ENCODE data around the gene NRG2.

NRG2 gene

GRCh38 chr5:139847091-139847490, 196.0 kb downstream of the NRG2 start:
- WGBS = 52% methylated on average over 9 of the region's 10 CpGs
- Histone ChIP-seq H3K9ac (ENCODE audit: low read depth, low read length) (no peak overlapping the region), H3K4me3 (ENCODE audit: low read length) (no peak overlapping the region), H3K4me1 (ENCODE audit: insufficient read depth, low read length) (no peaks in the 10 kb centered on the region), H3K36me3 (ENCODE audit: insufficient read depth, low read length) (no peaks in the 10 kb centered on the region), H3K27me3 (ENCODE audit: insufficient read depth, low read length) (peaks cover 67% of the 10 kb centered on the region), H3K9me3 (ENCODE audit: insufficient read depth, low read depth, low read length) (no peaks in the 10 kb centered on the region), H3K27ac (ENCODE audit: low read depth, low read length) (no peak overlapping the region)

- H3K27me3 ChIP-seq (ENCODE audit: insufficient read depth, low read length) = peaks cover 67% of the 10 kb centered on the region
- H3K4me1 ChIP-seq (ENCODE audit: insufficient read depth, low read length) = no peaks in the 10 kb centered on the region
- 84% methylated on average over 18 of the region's 18 CpGs for WGBS
- H3K27ac ChIP-seq (ENCODE audit: low read depth, low read length) = no peak overlapping the region
- no peak overlapping the region for H3K4me3 ChIP-seq (ENCODE audit: low read length)
- no peaks in the 10 kb centered on the region for H3K9me3 ChIP-seq (ENCODE audit: insufficient read depth, low read depth, low read length)
- H3K9ac ChIP-seq (ENCODE audit: low read depth, low read length) = no peak overlapping the region
- no peaks in the 10 kb centered on the region for H3K36me3 ChIP-seq (ENCODE audit: insufficient read depth, low read length)
Measured at GRCh38 chr5:139845846-139846681, 197.0 kb downstream of the NRG2 start.

DNA sequence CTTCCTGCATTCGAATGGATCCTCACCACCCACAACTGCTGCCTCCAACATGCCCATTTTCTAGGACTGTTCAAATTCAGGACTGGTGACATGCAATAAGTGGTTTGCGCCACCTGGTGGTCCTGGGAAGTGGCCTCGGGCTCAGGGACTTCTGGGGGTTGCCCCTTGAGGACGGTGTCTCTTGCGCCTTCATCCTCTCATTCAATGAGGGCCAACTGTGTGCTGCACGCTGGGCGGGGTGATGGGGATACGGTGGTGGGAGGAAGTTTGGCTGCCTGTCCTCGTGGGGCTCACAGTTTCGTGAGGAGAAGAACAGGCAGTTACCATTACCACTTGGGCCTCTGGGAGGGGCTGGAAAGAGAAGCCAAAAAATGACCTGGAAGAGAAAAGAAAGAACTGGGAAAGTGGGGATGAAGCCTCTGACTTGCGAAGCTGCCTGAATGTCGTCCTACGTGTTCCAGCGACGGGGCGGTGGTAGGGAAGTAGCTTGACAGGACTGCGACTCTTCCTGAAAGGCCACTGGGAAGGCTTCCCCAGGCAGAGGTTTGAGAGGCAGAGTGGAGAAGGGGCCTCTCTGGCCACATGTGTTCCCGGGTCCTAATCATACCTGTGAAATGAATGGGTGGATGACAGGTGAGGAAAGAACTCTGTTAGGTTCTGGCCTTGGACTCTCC, 198.5 kb downstream of the NRG2 start:
- WGBS = 37% methylated on average over 18 of the region's 18 CpGs
- H3K27ac ChIP-seq (ENCODE audit: low read depth, low read length) = no peak overlapping the region
- peaks cover 57% of the 10 kb centered on the region for H3K27me3 ChIP-seq (ENCODE audit: insufficient read depth, low read length)
- no peaks in the 10 kb centered on the region for H3K36me3 ChIP-seq (ENCODE audit: insufficient read depth, low read length)
- no peak overlapping the region for H3K9ac ChIP-seq (ENCODE audit: low read depth, low read length)
- H3K9me3 ChIP-seq (ENCODE audit: insufficient read depth, low read depth, low read length) = no peaks in the 10 kb centered on the region
- H3K4me3 ChIP-seq (ENCODE audit: low read length) = no peak overlapping the region
- no peaks in the 10 kb centered on the region for H3K4me1 ChIP-seq (ENCODE audit: insufficient read depth, low read length)

GRCh38 chr5:139843991-139844390, 199.1 kb downstream of the NRG2 start:
- Histone ChIP-seq H3K4me1 (ENCODE audit: insufficient read depth, low read length) (no peaks in the 10 kb centered on the region), H3K27ac (ENCODE audit: low read depth, low read length) (no peak overlapping the region), H3K36me3 (ENCODE audit: insufficient read depth, low read length) (no peaks in the 10 kb centered on the region), H3K4me3 (ENCODE audit: low read length) (no peak overlapping the region), H3K9ac (ENCODE audit: low read depth, low read length) (no peak overlapping the region), H3K9me3 (ENCODE audit: insufficient read depth, low read depth, low read length) (no peaks in the 10 kb centered on the region), H3K27me3 (ENCODE audit: insufficient read depth, low read length) (peaks cover 51% of the 10 kb centered on the region)
- 81% methylated on average over 5 of the region's 5 CpGs for WGBS

GRCh38 chr5:139842321-139842720, 200.8 kb downstream of the NRG2 start:
- Histone ChIP-seq H3K4me1 (ENCODE audit: insufficient read depth, low read length) (no peaks in the 10 kb centered on the region), H3K9ac (ENCODE audit: low read depth, low read length) (no peak overlapping the region), H3K36me3 (ENCODE audit: insufficient read depth, low read length) (no peaks in the 10 kb centered on the region), H3K27ac (ENCODE audit: low read depth, low read length) (no peak overlapping the region), H3K9me3 (ENCODE audit: insufficient read depth, low read depth, low read length) (no peaks in the 10 kb centered on the region), H3K27me3 (ENCODE audit: insufficient read depth, low read length) (peaks cover 35% of the 10 kb centered on the region), H3K4me3 (ENCODE audit: low read length) (no peak overlapping the region)
- WGBS = 92% methylated on average over 7 of the region's 7 CpGs

DNA sequence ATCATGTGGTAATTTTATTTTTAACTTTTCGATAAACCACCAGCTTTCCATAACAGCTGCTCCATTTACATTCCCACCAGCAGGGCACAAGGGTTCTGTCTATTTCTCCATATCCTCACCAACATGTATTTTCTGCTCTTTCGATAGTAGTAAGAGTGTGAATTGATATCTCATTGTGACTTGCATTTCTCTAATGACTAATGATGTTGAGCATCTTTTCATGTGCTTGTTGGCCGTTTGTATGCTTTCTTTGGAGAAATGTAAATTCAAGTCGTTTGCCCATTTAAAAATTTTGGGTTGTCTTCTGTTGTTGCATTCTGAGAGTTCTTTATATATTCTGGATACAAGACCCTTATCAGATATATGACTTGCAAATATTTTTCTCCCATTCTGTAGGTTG, 201.6 kb downstream of the NRG2 start:
- WGBS = 74% methylated on average over 4 of the region's 4 CpGs
- Histone ChIP-seq H3K4me3 (ENCODE audit: low read length) (no peak overlapping the region), H3K27ac (ENCODE audit: low read depth, low read length) (no peak overlapping the region), H3K9ac (ENCODE audit: low read depth, low read length) (no peak overlapping the region), H3K36me3 (ENCODE audit: insufficient read depth, low read length) (no peaks in the 10 kb centered on the region), H3K9me3 (ENCODE audit: insufficient read depth, low read depth, low read length) (no peaks in the 10 kb centered on the region), H3K4me1 (ENCODE audit: insufficient read depth, low read length) (no peaks in the 10 kb centered on the region), H3K27me3 (ENCODE audit: insufficient read depth, low read length) (peaks cover 27% of the 10 kb centered on the region)

DNA sequence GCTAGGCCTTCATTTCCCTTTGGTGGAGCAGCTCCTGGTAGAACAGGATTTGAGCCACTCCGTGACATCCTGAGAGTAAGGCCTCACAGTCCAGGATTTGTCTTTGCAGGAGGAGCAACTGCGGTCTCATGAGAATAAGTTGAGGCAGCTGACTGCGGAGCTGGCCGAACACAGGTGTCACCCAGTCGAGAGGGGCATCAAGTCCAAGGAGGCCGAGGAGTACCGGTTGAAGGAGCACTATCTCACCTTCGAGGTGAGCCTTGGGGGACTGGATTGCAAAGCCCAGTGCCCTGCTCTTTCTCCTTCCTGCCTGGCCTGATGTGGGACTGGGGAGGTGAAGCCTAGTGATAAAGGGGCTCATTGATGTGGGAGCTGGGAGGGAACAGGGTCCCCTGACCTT, 203.2 kb downstream of the NRG2 start:
- WGBS = 90% methylated on average over 8 of the region's 8 CpGs
- no peaks in the 10 kb centered on the region for H3K9me3 ChIP-seq (ENCODE audit: insufficient read depth, low read depth, low read length)
- no peak overlapping the region for H3K9ac ChIP-seq (ENCODE audit: low read depth, low read length)
- H3K27ac ChIP-seq (ENCODE audit: low read depth, low read length) = no peak overlapping the region
- H3K36me3 ChIP-seq (ENCODE audit: insufficient read depth, low read length) = no peaks in the 10 kb centered on the region
- H3K4me1 ChIP-seq (ENCODE audit: insufficient read depth, low read length) = no peaks in the 10 kb centered on the region
- no peak overlapping the region for H3K4me3 ChIP-seq (ENCODE audit: low read length)
- H3K27me3 ChIP-seq (ENCODE audit: insufficient read depth, low read length) = peaks cover 11% of the 10 kb centered on the region

DNA sequence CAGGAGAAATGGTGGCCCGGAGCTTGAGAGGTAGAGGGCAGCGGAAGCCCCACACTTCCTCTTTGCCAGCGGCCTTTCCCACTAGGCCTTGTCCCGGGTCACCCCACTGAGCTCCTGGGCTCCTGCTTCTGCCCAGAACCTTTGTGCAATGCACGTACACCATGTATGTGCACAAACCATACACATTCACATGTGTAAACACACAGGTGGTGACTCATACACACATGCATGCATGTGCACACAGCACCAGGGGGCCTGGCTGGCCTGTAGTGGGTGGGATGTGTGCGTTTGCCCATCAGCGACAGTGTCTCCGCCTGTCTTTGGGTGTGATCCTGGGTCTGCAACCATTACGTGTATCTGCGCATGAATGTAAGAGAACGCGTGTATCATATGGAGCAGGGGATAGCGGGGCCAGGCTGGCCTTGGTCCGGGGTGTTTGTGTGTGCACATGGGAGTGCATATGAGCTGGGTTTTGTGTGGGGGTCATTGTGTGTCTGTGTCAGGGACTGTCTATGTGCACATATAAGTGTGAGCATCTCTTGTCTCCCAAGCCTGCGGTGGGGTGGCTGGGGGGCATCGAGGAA, 203.8 kb downstream of the NRG2 start:
- Histone ChIP-seq H3K36me3 (ENCODE audit: insufficient read depth, low read length) (no peaks in the 10 kb centered on the region), H3K4me3 (ENCODE audit: low read length) (no peak overlapping the region), H3K9ac (ENCODE audit: low read depth, low read length) (no peak overlapping the region), H3K27me3 (ENCODE audit: insufficient read depth, low read length) (0 out of 2 replicates have a peak, but pooled peaks cover 5% of the 10 kb centered on the region), H3K27ac (ENCODE audit: low read depth, low read length) (no peak overlapping the region), H3K9me3 (ENCODE audit: insufficient read depth, low read depth, low read length) (no peaks in the 10 kb centered on the region), H3K4me1 (ENCODE audit: insufficient read depth, low read length) (no peaks in the 10 kb centered on the region)
- 93% methylated on average over 16 of the region's 16 CpGs for WGBS

- no peak overlapping the region for H3K4me3 ChIP-seq (ENCODE audit: low read length)
- no peaks in the 10 kb centered on the region for H3K36me3 ChIP-seq (ENCODE audit: insufficient read depth, low read length)
- H3K4me1 ChIP-seq (ENCODE audit: insufficient read depth, low read length) = no peaks in the 10 kb centered on the region
- no peak overlapping the region for H3K27ac ChIP-seq (ENCODE audit: low read depth, low read length)
- 87% methylated on average over 12 of the region's 12 CpGs for whole genome bisulfite sequencing
- no peak overlapping the region for H3K9ac ChIP-seq (ENCODE audit: low read depth, low read length)
- no peaks in the 10 kb centered on the region for H3K9me3 ChIP-seq (ENCODE audit: insufficient read depth, low read depth, low read length)
- H3K27me3 ChIP-seq (ENCODE audit: insufficient read depth, low read length) = peaks cover 4% of the 10 kb centered on the region
Measured at GRCh38 chr5:139838381-139839197, 204.5 kb downstream of the NRG2 start.

- Histone ChIP-seq H3K4me1 (ENCODE audit: insufficient read depth, low read length) (no peaks in the 10 kb centered on the region), H3K9ac (ENCODE audit: low read depth, low read length) (no peak overlapping the region), H3K9me3 (ENCODE audit: insufficient read depth, low read depth, low read length) (no peaks in the 10 kb centered on the region), H3K27ac (ENCODE audit: low read depth, low read length) (no peak overlapping the region), H3K36me3 (ENCODE audit: insufficient read depth, low read length) (no peaks in the 10 kb centered on the region), H3K27me3 (ENCODE audit: insufficient read depth, low read length) (peaks cover 9% of the 10 kb centered on the region), H3K4me3 (ENCODE audit: low read length) (no peak overlapping the region)
- 85% methylated on average over 10 of the region's 10 CpGs for WGBS
Measured at GRCh38 chr5:139837711-139838380, 205.3 kb downstream of the NRG2 start.

All from HUES64 (cell line).